GM12874 (cell line): ENCODE measurements around the gene NHLH1.

Source experiments
- TF ChIP-seq, protein P1 (sequence below): IDR thresholded peaks from 2 replicates; pipeline ENCODE4 v1.5.1; 2011; ENCODE audit warnings: low read depth, mild to moderate bottlenecking, control low read depth, low read length, moderate library complexity; ENCODE audit not compliant: insufficient read depth

The NHLH1 gene

DNA sequence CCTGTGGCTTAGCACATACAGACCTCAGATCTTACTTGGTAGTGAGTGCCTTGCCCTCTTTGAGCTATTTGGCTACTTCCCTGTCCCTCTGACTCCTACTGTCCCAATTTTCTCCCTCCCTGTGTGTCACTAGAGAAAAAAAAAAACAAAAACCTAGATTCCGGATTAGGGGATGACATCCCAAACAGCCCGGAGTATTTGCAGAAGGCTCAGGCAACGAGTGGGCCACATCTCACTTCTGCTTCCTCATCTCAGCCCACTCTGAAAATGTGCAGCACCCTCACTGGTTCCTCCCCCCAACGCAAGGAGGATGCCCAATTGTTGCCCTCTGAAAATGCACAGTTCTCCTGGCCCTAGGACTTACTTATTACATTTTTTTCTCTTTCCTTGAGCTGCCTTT is 4.9 kb downstream of the NHLH1 start:
- TF ChIP-seq, protein P1, sequence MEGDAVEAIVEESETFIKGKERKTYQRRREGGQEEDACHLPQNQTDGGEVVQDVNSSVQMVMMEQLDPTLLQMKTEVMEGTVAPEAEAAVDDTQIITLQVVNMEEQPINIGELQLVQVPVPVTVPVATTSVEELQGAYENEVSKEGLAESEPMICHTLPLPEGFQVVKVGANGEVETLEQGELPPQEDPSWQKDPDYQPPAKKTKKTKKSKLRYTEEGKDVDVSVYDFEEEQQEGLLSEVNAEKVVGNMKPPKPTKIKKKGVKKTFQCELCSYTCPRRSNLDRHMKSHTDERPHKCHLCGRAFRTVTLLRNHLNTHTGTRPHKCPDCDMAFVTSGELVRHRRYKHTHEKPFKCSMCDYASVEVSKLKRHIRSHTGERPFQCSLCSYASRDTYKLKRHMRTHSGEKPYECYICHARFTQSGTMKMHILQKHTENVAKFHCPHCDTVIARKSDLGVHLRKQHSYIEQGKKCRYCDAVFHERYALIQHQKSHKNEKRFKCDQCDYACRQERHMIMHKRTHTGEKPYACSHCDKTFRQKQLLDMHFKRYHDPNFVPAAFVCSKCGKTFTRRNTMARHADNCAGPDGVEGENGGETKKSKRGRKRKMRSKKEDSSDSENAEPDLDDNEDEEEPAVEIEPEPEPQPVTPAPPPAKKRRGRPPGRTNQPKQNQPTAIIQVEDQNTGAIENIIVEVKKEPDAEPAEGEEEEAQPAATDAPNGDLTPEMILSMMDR = no peak

DNA sequence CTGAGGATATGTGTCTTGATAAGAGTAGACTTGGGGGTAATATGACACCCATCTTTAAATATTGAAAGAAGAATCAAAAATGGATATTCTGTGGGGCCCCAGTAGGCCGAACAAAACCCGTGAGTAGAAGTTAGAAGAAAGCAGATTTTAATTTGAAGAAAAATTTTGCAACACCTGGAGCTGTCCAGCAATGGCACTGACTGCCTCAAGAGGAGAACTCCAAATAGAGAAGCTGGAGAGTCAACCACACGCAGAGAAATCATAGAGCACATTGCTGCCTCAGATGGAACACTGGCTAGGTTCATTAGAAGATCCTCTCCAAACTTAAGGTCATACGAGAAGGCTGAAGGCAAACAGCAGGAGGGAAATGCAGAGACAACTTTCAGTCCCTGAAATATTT is 6.8 kb downstream of the NHLH1 start:
- TF ChIP-seq, protein P1 = no peak

DNA sequence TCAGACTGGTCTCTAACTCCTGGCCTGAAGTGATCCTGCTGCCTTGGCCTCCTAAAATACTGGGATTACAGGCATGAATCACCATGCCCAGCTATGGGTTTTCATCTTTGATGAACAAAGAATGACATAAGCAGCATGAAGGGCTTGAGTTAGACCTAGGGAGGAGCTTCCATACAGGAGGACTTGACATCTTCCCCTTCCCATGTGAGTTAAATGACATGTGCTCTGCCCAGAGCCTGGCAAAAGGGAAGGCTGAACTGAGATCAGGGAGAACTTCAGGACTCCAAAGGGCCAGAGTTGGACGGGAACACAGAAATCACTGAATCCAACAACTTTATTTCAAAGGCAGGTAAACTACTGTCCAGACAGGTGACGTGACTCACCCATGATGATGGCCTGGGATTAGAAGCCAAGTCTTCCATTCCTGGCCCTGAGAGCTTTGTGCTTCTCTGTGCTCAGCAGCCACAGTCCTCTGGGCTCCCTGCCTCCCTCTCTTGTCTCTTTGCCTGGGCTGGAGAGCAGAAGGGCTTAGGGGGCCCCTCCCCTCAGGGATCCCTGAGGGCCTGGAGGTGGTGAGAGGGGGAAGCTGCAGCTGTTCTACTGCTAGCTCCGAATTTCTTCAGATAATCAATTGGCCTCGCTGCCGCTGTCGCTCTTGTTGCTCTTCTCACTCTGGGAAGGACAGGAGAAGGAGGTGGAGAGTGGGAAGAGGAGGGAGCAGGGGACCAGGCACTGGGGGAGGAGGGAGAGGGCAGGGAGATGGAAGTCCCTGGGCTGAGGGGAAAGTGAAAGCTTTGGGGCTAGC is 7.6 kb downstream of the NHLH1 start:
- TF ChIP-seq, protein P1 = no peak

DNA sequence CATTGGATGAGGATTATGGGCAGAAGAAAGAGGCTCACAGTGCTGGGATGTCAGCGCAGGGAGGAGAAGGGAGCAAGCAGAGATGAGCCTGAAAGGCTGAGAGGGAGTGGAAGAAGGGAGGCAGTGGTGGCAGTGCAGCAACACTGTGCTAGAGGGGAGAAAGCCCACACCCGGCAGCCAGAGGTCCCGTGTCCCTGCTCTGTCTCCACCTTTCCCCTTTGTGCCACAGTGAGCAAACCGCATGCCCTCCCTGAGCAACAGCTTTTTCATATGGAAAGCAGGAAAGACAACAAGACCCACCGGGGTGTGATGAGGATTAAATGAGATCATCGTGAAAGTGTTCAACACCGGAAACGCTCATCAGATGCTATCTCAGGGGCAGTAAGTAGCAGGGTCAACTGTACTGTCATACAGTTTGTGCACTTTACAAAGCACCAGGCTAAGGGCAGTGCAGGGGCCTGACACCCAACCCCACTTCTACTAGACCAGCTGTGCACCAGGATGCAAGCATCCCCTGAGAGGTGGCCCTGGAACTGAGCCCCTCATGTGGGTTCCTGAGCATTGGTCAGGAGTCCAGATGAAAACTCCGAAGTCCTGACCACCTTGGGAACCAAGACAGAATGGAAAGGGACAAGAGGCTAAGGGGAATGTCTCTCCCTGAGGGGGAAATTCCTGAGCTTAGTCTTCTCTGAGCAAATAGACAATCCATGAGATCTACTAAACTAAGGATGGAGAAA is 9.1 kb downstream of the NHLH1 start:
- TF ChIP-seq, protein P1 = no peak

DNA sequence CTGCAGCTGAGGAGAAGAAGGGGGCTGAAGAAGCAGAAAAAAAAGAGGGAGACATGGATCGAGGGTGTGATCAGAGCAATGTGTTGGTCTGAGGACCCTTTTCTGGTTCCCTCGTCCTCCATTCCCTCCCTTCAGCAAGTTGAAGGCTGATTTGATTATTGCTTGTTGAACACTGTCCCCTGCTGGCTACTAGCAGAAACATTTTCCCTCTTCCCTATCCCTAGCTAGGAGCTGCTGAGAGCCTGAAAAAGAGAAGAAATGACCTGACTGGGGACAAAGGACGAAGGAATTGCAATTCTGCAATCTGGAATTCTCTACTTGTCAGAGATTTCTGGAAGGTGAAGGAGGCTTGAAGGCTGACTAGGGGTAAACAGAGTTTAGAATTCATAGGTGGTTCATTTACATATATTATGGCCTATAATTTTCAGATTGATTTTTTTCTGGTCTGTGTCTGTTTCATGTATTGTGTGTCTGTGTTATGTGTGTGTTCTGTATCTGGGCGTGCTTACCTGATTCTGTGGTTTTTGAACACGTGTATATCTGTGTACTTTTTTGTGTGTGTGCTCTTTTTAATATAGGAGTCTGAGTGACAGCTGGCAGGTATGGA is 9.8 kb downstream of the NHLH1 start:
- TF ChIP-seq, protein P1 = peak; percentile 90

DNA sequence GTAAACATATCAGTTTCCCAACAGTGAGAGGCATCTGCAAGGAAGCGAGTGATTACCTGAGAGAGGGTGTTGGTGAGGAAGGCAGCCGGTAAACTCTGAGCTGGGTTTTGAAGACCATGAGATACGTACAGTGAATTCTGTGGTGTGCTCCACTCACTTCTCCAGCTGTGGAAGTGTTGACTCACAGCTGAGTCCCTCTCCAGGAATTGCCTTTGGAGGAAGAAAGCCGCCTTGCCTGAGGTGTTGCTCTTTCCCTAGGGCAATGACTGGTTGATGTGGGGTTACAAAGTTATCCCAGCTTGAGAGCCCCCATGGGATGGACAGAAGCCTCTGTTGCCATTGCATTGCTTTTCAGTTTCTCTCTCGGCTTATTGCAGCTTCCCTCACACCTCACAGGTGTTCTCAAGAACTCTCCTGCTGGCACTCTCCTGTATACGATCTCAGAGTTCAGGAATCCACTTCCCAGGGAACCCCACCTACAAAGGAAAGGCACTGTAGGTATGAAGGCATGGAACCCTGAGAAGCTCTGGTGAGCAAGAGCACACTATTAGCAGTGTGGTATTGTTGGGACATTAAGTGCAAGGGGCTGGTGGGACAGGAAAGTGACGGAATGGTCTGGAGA is 10.8 kb downstream of the NHLH1 start:
- TF ChIP-seq, protein P1 = no peak

DNA sequence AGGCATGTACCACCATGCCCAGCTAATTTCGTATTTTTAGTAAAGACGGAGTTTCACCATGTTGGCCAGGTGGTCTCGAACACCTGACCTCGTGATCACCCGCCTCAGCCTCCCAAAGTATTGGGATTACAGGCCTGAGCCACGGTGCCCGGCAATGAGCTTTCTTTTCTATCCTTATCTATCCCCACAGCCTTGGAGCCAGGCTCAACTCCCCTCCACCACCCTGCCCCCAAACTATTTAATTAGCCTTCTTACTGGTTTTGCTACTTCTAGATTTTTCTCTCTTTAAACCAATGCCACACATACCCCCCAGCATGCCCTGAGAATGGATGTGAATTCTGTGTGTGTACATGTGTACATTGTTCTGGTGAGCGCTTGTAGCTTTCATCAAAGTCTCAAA is 27.8 kb downstream of the NHLH1 start:
- TF ChIP-seq, protein P1 = no peak
